Kidney epithelial cell (primary cell): ENCODE data around the gene NDUFS8. TPM values are rescaled to one million over a fixed set of nuclear protein-coding genes. Genes with fewer than 3 reads are reported as not detected.

ENCODE experiments used
- DNase-seq: peaks from one replicate; pipeline ENCODE4 v3.0.0-alpha.2; 2010; ENCODE audit warnings: low read depth
- H3K27me3 ChIP-seq: 2 replicates; pipeline ENCODE4 v1.6.0; 2011; ENCODE audit warnings: low read length; ENCODE audit not compliant: control insufficient read depth, insufficient read depth
- H3K36me3 ChIP-seq: 2 replicates; pipeline ENCODE4 v1.5.1; 2011; ENCODE audit warnings: low read length; ENCODE audit not compliant: control insufficient read depth, insufficient read depth
- H3K4me3 ChIP-seq: 2 replicates; pipeline ENCODE4 v1.5.1; 2011; ENCODE audit warnings: low read depth, mild to moderate bottlenecking, control low read depth, low read length
- total RNA-seq: library from RNA; depleted of rRNA; stranded (reverse); fragments of >200 nt; gene quantifications from 2 replicates; pipeline ENCODE4 v1.2.3, GENCODE V29; 2015
- TF ChIP-seq, protein P1 (sequence below): IDR thresholded peaks from 2 replicates; pipeline ENCODE4 v1.5.1; 2011; ENCODE audit warnings: mild to moderate bottlenecking, moderate library complexity, low read length, control low read depth, inconsistent platforms; ENCODE audit not compliant: insufficient read depth, poor library complexity, severe bottlenecking

NDUFS8 gene
- total RNA-seq, 1 donor from 2014 or later, result 246 TPM

DNA sequence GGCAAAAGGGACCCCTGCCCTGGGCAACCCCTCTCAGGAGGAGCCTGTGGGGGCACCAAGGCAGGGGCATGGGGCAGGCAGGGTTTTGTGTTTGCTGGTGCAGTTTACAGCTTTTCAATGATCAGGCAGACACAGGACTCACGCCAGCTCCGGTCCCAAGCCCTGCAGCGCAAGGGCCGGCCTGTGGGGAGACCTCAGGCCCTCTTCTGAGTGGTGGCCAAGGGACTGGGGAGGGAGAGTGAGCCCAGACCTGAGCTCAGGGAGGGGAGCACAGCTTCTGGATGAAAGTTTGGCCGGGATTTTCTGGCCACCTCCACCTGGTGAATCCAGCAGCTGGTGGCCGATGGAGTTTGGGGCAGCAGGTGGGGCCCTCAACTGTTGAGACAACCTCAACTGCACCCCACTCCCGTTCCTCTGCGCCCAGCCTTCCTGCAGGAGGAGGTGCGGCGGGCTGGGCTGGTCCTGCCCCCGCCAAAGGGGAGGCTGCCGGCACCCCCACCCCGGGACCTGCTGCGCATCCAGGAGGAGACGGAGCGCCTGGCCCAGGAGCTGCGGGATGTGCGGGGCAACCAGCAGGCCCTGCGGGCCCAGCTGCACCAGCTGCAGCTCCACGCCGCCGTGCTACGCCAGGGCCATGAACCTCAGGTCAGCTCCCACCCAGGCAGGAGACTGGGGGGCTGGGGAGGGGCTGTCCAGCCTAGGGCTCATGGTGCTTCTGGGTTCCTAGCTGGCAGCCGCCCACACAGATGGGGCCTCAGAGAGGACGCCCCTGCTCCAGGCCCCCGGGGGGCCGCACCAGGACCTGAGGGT is 11.9 kb downstream of the NDUFS8 start:
- no peaks in the 10 kb centered on the region for H3K36me3 ChIP-seq
- no peak for DNase-seq
- no peaks in the 10 kb centered on the region for H3K27me3 ChIP-seq
- H3K4me3 ChIP-seq, result no peak overlapping the region
- TF ChIP-seq, protein P1, sequence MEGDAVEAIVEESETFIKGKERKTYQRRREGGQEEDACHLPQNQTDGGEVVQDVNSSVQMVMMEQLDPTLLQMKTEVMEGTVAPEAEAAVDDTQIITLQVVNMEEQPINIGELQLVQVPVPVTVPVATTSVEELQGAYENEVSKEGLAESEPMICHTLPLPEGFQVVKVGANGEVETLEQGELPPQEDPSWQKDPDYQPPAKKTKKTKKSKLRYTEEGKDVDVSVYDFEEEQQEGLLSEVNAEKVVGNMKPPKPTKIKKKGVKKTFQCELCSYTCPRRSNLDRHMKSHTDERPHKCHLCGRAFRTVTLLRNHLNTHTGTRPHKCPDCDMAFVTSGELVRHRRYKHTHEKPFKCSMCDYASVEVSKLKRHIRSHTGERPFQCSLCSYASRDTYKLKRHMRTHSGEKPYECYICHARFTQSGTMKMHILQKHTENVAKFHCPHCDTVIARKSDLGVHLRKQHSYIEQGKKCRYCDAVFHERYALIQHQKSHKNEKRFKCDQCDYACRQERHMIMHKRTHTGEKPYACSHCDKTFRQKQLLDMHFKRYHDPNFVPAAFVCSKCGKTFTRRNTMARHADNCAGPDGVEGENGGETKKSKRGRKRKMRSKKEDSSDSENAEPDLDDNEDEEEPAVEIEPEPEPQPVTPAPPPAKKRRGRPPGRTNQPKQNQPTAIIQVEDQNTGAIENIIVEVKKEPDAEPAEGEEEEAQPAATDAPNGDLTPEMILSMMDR, result no peak

DNA sequence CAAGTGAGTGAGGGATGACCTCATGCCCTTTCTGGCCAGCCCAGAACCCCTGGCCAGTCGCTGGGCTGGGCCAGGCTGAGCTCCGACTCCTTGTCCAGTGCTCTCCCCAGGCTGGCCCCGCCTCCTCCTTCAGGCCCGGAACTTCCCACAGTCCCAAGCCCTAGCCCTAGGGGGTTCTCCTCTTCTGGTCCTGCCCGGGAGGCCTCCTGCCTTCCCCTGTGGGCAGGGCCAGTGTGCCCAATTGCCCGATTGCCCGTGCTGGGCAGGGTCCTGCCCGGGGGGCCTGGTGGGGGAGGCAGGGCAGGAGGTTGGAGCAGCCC is 12.5 kb downstream of the NDUFS8 start:
- Histone ChIP-seq H3K4me3 (no peak overlapping the region), H3K36me3 (no peaks in the 10 kb centered on the region), H3K27me3 (no peaks in the 10 kb centered on the region)
- TF ChIP-seq, protein P1, result no peak
- no peak for DNase-seq

DNA sequence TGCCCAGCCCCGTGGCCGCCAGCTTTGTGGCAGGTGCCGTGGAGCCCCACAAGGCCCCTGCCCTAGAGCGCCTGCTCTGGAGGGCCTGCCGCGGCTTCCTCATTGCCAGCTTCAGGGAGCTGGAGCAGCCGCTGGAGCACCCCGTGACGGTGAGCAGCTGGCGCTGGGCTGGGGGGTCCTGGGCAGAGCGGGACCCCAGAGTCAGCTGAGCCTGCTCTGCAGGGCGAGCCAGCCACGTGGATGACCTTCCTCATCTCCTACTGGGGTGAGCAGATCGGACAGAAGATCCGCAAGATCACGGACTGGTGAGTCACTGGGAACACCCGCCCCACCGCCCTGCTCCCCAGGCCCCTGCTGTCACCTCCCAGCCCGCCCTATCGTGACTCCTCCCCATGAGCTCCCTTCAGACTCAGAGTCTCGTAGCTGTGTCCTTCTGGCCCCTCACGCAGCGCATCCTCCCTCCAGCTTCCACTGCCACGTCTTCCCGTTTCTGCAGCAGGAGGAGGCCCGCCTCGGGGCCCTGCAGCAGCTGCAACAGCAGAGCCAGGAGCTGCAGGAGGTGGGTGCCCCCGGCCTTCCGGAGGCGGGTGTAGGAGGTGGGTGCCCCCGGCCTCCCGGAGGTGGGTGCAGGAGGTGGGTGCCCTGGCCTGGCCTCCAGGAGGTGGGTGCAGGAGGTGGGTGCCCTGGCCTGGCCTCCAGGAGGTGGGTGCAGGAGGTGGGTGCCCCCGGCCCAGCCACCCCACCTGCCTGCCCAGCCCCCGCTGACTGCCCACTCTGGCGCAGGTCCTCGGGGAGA is 13.1 kb downstream of the NDUFS8 start:
- TF ChIP-seq, protein P1, result no peak

DNA sequence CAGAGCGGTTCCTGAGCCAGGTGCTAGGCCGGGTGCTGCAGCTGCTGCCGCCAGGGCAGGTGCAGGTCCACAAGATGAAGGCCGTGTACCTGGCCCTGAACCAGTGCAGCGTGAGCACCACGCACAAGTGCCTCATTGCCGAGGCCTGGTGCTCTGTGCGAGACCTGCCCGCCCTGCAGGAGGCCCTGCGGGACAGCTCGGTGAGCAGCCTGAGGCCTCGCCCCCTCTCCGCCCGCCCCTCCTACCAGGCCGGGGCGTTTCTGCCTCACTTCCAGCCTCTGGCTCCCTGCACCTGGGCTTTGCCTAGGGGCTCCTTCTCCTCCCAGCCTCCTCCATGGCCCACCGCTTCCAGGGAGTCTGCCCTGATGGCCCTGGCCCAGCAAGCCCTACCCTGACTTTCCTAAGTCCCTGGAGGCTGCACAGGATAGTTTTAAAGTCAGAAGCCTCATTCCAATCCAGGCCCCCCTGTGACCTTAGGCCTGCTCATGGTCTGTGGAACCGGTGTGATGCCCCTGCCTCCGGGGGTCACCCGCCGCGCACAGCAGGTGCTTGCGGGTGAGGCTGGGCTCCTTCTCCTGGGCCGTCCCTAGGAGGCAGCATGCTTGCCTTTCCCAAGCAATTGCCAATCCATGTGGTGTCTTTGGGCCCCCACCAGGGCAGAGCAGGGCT is 13.8 kb downstream of the NDUFS8 start:
- Histone ChIP-seq H3K27me3 (no peaks in the 10 kb centered on the region), H3K4me3 (no peak overlapping the region), H3K36me3 (no peaks in the 10 kb centered on the region)
- no peak for DNase-seq
- TF ChIP-seq, protein P1, result no peak

More for the DNA sequence above, 13.1 kb downstream of the NDUFS8 start:
- Histone ChIP-seq H3K4me3 (no peak overlapping the region), H3K36me3 (no peaks in the 10 kb centered on the region), H3K27me3 (no peaks in the 10 kb centered on the region)
- DNase-seq, result no peak

DNA sequence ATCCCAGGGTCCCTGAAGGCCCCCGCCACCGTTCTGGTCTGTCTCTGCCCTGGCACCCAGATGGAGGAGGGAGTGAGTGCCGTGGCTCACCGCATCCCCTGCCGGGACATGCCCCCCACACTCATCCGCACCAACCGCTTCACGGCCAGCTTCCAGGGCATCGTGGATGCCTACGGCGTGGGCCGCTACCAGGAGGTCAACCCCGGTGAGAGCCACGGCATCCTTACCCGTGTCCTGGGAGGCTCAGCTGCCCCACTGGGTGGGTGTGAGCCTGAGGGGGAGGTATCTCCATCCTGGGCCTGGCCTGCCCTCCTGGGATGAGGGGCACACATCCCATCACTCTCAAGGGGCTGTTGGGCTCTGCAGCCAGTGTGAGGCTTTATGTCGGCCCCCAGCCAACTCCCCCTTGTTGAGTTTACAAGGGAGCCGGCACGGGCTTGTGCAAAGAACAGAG is 14.4 kb downstream of the NDUFS8 start:
- TF ChIP-seq, protein P1, result no peak
- H3K36me3 ChIP-seq, result no peaks in the 10 kb centered on the region
- no peak overlapping the region for H3K4me3 ChIP-seq
- H3K27me3 ChIP-seq, result no peaks in the 10 kb centered on the region
- no peak for DNase-seq
